ENCODE results near the gene CTDP1.
"Not testable (repeated sequence)": the region's sequence is repeated elsewhere in the genome, so short reads cannot be mapped to it uniquely, and the experiment has no call there.

The CTDP1 gene

GRCh38 chr18:79702906-79703305 is 23.3 kb downstream of the CTDP1 start:
- DNase-seq (ENCODE audit: low spot score): no peak

GRCh38 chr18:79704631-79705030 is 25.0 kb downstream of the CTDP1 start:
- no peak for DNase-seq (ENCODE audit: low spot score)

DNA sequence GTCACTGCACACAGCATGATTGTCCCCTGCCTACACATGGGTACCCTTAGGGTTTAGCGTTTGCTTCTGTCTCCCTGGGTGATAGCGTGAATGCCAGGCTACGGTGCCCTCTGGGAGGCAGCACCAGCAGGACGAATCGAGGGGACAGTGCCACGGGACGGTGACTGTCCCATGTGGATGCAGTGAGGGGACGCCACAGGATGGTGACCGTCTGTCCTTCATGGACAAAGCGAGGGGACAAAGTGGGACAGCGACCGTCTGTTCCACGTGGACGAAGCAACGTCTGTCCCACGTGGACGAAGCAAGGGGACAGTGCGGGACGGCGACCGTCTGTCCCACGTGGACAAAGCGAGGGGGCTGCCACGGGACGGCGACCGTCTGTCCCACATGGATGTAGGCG is 25.7 kb downstream of the CTDP1 start:
- DNase-seq (ENCODE audit: low spot score): no peak

DNA sequence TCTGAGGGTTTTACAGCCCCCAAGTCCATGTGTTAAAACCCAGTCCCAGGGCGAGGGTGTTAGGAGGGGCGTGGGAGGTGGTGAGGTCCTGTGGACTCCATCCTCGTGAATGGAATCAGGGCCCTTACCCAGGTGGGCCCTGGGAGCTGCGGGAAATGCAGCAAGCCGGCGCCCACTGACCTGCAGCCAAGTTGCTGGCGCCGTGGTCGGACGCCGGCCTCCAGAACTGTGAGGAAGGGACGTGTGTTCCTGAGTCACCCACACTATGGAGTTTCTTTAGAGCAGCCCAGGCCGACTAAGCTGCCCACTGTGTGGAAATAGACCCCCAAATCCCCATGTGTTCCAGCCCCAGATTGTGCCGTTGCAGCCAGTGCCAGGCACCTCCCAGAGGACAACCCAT is 26.4 kb downstream of the CTDP1 start:
- no peak for DNase-seq (ENCODE audit: low spot score)

- DNase-seq (ENCODE audit: low spot score): no peak
Observed at GRCh38 chr18:79706658-79707057, 27.1 kb downstream of the CTDP1 start.

- DNase-seq (ENCODE audit: low spot score): no peak
Observed at GRCh38 chr18:79707239-79707638, 27.6 kb downstream of the CTDP1 start.

DNA sequence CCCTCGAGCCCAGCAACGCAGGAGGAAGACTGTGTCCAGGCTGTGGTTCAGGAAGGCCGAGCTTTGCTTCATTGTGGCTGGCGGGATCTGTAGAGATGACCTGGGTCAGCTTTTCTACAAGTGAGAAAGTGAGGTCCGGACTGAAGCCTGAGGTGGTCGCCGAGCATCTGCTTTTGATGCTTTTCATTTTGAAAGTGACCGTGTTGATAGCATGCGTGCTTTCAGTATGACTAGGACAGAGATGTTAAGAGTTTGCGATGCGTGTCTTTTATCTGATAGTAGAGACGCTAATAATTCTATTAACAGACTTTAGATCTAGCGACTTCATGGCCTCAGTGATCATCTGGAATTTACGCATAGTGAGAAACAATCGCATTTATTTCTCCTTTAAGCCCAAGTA is 28.1 kb downstream of the CTDP1 start:
- no peak for DNase-seq (ENCODE audit: low spot score)

DNA sequence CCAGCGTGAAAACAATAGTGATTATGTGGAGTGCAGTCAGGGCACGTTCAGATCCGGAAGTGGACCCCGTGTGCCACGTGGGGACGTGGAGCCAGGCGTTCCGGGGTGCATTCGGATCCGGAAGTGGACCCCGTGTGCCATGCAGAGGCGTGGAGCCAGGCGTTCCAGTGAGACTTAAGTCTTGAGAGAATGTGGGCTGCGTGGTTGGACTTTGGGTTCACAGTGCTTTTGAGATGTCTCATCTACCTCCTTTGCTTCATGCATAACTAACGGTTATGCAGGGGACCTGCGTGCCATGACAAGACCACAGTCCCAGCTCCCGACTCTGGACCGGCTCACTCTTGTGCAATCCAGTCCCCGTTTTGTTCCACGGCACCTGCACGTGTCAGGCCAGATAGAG is 28.8 kb downstream of the CTDP1 start:
- no peak for DNase-seq (ENCODE audit: low spot score)

DNA sequence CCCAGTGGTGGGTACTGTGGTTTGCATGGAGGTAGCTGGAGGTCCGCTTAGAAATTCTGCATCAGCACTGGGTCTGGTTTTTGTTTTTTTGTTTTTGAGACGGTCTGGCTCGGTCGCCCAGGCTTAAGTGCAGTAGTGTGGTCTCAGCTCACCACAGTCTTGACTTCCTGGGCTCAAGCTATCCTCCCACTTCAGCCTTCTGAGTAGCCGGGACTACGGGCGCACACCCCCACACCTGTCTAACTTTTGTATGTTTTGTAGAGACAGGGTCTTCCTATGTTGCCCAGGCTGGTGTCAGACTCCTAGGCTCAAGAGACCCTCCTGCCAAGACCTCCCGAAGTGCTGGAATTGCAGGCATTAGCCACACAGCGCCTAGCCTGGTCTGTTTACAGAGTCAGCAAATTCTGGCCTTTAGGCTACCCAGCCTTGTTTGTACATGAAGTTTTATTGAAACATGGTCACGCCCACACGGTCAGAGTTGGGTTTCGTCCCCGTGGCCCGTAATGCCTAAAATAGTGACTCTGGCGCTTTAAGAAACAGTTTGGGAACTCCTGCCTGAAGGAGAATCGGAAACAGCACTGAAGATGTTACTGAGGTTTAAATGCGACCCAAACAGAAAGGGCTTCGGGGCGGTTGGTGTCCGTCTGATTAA is 32.7 kb downstream of the CTDP1 start:
- DNase-seq (ENCODE audit: low spot score): no peak

GRCh38 chr18:79713341-79713740 is 33.7 kb downstream of the CTDP1 start:
- DNase-seq (ENCODE audit: low spot score): no peak

DNA sequence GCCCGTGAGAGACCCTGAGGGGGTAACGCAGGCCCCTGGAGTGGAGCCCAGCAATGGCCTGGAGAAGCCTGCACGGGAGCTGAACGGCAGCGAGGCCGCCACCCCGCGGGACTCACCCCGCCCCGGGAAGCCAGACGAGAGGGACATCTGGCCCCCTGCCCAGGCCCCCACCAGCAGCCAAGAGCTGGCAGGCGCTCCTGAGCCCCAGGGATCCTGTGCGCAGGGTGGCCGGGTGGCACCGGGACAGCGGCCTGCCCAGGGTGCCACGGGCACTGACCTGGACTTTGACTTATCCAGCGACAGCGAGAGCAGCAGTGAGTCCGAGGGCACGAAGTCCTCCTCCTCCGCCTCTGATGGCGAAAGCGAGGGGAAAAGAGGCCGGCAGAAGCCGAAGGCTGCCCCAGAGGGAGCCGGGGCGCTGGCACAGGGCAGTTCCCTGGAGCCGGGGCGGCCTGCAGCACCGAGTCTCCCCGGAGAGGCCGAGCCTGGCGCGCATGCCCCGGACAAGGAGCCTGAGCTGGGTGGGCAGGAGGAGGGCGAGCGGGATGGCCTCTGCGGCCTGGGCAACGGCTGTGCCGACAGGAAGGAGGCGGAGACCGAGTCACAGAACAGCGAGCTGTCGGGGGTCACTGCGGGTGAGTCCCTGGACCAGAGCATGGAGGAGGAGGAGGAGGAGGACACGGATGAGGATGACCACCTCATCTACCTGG is 35.1 kb downstream of the CTDP1 start:
- DNase-seq (ENCODE audit: low spot score): no peak

- DNase-seq (ENCODE audit: low spot score): no peak
Observed at GRCh38 chr18:79715280-79715679, 35.7 kb downstream of the CTDP1 start.

DNA sequence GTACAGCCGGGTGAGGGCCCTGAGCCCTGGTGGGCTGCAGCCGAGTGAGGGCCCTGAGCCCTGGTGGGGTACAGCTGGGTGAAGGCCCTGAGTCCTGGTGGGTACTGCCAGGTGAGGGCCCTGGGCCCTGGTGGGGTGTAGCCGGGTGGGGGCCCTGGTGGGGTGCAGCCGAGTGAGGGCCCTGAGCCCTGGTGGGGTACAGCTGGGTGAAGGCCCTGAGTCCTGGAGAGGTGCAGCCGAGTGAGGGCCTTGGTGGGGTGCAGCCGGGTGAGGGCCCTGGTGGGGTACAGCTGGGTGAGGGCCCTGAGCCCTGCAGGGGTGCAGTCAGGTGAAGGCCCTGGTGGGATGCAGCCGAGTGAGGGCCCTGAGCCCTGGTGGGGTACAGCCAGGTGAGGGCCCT is 37.5 kb downstream of the CTDP1 start:
- DNase-seq (ENCODE audit: low spot score): no peak

DNA sequence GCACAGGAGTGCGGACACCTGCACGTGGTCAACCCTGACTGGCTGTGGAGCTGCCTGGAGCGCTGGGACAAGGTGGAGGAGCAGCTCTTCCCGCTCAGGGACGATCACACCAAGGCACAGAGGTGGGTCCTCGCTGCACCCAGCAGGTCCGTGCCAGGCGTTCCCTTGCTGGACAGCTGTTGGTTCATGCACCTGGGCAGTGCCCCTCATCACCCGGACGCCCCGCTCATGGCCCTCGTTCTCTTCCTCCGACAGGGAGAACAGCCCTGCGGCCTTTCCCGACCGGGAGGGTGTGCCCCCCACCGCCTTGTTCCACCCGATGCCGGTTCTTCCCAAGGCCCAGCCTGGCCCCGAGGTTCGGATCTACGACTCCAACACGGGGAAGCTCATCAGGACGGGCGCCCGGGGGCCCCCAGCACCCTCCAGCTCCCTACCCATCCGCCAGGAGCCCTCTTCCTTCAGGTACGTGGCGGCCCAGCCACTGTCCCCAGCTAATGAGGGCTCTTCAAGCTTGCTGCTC is 38.0 kb downstream of the CTDP1 start:
- DNase-seq (ENCODE audit: low spot score): no peak

- DNase-seq (ENCODE audit: low spot score): no peak
Observed at GRCh38 chr18:79718126-79718525, 38.5 kb downstream of the CTDP1 start.

DNA sequence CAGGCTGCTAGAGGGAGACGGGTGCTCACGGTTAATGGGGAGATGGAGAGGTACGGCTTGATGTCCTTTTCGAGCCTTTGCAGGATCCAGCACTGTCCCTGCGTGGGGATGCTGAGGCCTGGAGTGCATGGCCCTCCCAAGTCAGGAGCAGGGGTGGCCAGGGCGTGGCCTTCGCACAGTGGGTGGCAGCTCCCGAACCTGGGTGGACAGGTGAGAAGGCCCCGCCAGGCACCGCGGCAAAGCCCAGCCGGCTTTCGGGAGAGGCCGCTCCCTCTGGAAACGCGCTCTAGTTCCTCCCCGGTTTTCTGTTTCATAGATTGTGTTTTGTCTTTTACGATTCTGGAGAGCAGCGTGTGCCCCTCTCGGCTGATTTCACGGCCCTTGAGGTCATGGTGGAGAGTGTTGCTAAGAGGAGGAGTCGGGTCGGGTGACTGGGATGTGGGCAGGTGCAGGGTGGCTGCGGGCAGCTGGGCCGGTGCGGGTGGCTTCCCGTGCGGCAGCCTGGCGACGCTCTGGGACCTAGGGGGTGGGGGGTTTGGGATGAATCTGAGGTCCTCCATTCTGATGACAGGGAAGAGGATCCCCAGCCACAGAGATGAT is 39.4 kb downstream of the CTDP1 start:
- DNase-seq (ENCODE audit: low spot score): no peak

- DNase-seq (ENCODE audit: low spot score): not testable (repeated sequence)
Observed at GRCh38 chr18:79719478-79720358, 40.1 kb downstream of the CTDP1 start.

DNA sequence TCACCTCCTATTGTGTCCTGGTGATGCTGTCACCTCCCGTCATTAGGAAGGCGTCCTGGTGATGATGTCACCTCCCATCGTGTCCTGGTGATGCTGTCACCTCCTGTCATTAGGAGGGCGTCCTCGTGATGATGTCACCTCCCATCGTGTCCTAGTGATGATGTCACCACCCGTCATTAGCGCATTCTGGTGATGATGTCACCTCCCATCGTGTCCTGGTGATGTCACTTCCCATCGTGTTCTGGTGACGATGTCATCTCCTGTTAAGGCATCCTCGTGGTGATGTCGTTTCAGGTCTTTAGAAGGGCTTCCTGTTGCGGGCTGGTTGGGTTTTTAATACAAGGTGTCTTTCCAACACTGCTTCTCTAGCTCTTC is 40.7 kb downstream of the CTDP1 start:
- no peak for DNase-seq (ENCODE audit: low spot score)

DNA sequence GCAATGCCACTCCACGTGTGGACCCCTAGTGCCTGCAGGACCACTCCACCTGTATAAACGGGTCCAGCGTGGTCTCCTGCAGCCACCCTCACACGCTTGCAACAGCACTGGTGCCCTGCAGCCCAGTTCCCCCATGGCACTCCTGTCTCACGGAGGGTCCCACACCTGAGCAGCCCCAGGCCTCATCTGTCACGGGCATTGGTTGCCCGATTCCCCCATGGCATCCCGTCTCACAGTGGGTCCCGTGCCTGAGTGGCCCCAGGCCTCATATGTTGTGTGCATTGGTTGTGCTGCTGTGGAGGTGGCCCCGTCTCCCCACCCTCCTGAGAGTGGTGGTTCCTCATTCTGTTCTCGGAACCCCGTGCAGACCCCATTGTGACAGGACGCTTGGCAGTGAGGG is 43.4 kb downstream of the CTDP1 start:
- DNase-seq (ENCODE audit: low spot score): no peak

- DNase-seq (ENCODE audit: low spot score): no peak
Observed at GRCh38 chr18:79723628-79724027, 44.0 kb downstream of the CTDP1 start.

DNA sequence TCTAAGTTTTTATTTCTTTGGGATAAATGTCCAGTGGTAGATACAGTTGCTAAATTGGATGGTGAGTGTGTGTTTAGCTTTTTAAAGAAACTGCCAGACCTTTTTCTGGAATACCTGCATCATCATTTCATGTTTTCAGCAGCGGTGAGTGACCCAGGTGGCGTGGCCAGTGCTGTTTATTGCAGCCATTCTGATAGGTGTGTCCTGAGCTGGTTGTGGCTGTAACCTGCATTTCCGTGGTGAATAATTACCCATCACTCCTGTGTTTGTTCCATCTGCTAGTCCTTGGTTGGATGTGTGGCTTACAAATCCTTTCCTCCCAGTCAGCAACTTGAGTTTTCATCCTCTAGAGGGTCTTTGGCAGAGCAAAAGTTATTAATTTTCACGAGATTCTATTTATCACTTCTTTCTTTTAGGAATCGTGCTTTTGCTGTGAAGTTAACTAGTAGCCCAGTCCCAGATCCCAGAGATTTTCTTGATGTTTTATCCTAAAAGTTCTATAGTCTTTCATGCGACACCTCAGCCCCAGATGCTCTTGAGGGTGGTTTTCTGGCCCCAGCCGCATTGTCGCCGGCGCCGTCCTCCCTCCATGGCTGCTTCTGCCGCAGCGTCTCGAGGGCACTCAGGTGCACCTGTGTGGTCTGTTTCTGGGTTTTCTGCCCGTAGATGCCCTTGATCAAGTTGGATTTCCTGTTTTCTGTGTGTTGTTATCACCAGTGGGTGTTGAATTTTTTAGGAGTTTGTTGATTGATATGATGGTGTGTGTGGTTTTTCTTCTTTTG is 44.9 kb downstream of the CTDP1 start:
- no peak for DNase-seq (ENCODE audit: low spot score)

- no peak for DNase-seq (ENCODE audit: low spot score)
Observed at GRCh38 chr18:79725486-79725885, 45.9 kb downstream of the CTDP1 start.

Measured in AG20443 (cell line).